IMR-90 (cell line): Measurements from ENCODE around the gene PLCG2. TPM values are rescaled to one million over a fixed set of nuclear protein-coding genes. Genes with fewer than 3 reads are reported as not detected.

Experiments used
- ATAC-seq: fragments of 200-7000 bp; cut with Tn5 transposase; 2 replicates; pipeline ENCODE4 v1.9.1; 2020; ENCODE audit warnings: low read depth, mild to moderate bottlenecking, moderate library complexity
- BruUV-seq: library from RNA; stranded (reverse); fragments of 400-500 nt; replicated peaks from 2 replicates; lab custom pipeline; 2021; lab: Mats Ljungman, UMichigan
- CTCF ChIA-PET: fragments of 300-600 bp; formaldehyde crosslinking; extraction: SDS; loops from one replicate; lab custom pipeline; 2021; ENCODE audit warnings: antibody characterized with exemption; lab: Yijun Ruan, JAX
- POLR2A ChIA-PET: fragments of 300-600 bp; sonication (Branson Sonifier 250); formaldehyde crosslinking; loops from one replicate; lab custom pipeline; 2022; ENCODE audit warnings: antibody characterized with exemption; ENCODE audit not compliant: unreplicated experiment; lab: Charles Lee
- DNase-seq: peaks from one replicate; pipeline ENCODE4 v3.0.0; 2013
- H2AFZ ChIP-seq: replicated peaks from 2 replicates; pipeline ENCODE3; 2013; ENCODE audit warnings: low read length, mild to moderate bottlenecking; ENCODE audit not compliant: poor library complexity
- H2AK5ac ChIP-seq: 2 replicates; pipeline ENCODE4 v1.6.1; 2013; ENCODE audit warnings: low read depth, low read length, inconsistent platforms
- H2AK9ac ChIP-seq: replicated peaks from 2 replicates; pipeline ENCODE3; 2013; ENCODE audit warnings: mild to moderate bottlenecking, low read depth, low read length, moderate library complexity; ENCODE audit not compliant: poor library complexity
- H2BK120ac ChIP-seq: 2 replicates; pipeline ENCODE4 v1.6.1; 2013; ENCODE audit warnings: low read depth, low read length, inconsistent platforms
- H2BK15ac ChIP-seq: 3 replicates; pipeline ENCODE4 v1.6.1; 2013; ENCODE audit warnings: low read depth, low read length, inconsistent platforms
- H2BK20ac ChIP-seq: 2 replicates; pipeline ENCODE4 v1.6.1; 2013; ENCODE audit warnings: low read depth, mild to moderate bottlenecking, inconsistent platforms, low read length, moderate library complexity
- H2BK5ac ChIP-seq: 2 replicates; pipeline ENCODE4 v1.6.1; 2013; ENCODE audit warnings: mild to moderate bottlenecking, low read depth, low read length, inconsistent platforms; ENCODE audit not compliant: poor library complexity, severe bottlenecking
- H3K14ac ChIP-seq: replicated peaks from 2 replicates; pipeline ENCODE4 v1.6.1; 2013; ENCODE audit warnings: low read depth, low read length, inconsistent platforms
- H3K18ac ChIP-seq: 2 replicates; pipeline ENCODE4 v1.6.1; 2013; ENCODE audit warnings: low read depth, low read length, control low read depth
- H3K23ac ChIP-seq: 2 replicates; pipeline ENCODE4 v1.6.1; 2013; ENCODE audit warnings: low read depth, low read length, inconsistent platforms
- H3K27ac ChIP-seq: 2 replicates; pipeline ENCODE4 v1.5.1; 2013; ENCODE audit warnings: mild to moderate bottlenecking, control low read depth, low read length; ENCODE audit not compliant: insufficient read depth
- H3K27me3 ChIP-seq: 2 replicates; pipeline ENCODE4 v1.6.1; 2013; ENCODE audit warnings: low read length; ENCODE audit not compliant: control insufficient read depth, insufficient read depth
- H3K36me3 ChIP-seq: 2 replicates; pipeline ENCODE4 v1.6.1; 2013; ENCODE audit warnings: low read length, mixed read lengths; ENCODE audit not compliant: control insufficient read depth, insufficient read depth
- H3K4ac ChIP-seq: 2 replicates; pipeline ENCODE4 v1.6.1; 2013; ENCODE audit warnings: low read depth, low read length, inconsistent platforms
- H3K4me1 ChIP-seq: 2 replicates; pipeline ENCODE4 v1.6.1; 2013; ENCODE audit warnings: low read length, mixed read lengths; ENCODE audit not compliant: control insufficient read depth, insufficient read depth
- H3K4me2 ChIP-seq: 2 replicates; pipeline ENCODE4 v1.6.1; 2013; ENCODE audit warnings: low read depth, mild to moderate bottlenecking, control low read depth, low read length, moderate library complexity
- H3K4me3 ChIP-seq: 2 replicates; pipeline ENCODE4 v1.5.1; 2013; ENCODE audit warnings: low read depth, mild to moderate bottlenecking, control low read depth, low read length, moderate library complexity; ENCODE audit not compliant: insufficient read depth
- H3K56ac ChIP-seq: 2 replicates; pipeline ENCODE4 v1.6.1; 2013; ENCODE audit warnings: low read length, inconsistent platforms; ENCODE audit not compliant: insufficient read depth; ENCODE audit errors: extremely low read depth
- H3K79me1 ChIP-seq, 2 experiments: 2 replicates each; pipeline ENCODE4 v1.6.1; 2013; ENCODE audit warnings: low read length in 2 of 2, inconsistent platforms in 1 of 2, low read depth in 1 of 2
- H3K9ac ChIP-seq: 2 replicates; pipeline ENCODE4 v1.6.1; 2013; ENCODE audit warnings: low read depth, low read length, control low read depth
- H3K9me1 ChIP-seq: 2 replicates; pipeline ENCODE4 v1.6.1; 2013; ENCODE audit warnings: low read length, inconsistent platforms; ENCODE audit not compliant: insufficient read depth
- H3K9me3 ChIP-seq: 2 replicates; pipeline ENCODE4 v1.6.1; 2013; ENCODE audit warnings: low read length; ENCODE audit not compliant: control insufficient read depth, insufficient read depth
- H4K20me1 ChIP-seq: 2 replicates; pipeline ENCODE4 v1.6.1; 2013; ENCODE audit warnings: low read length, inconsistent platforms; ENCODE audit not compliant: insufficient read depth
- H4K5ac ChIP-seq: 2 replicates; pipeline ENCODE4 v1.6.1; 2013; ENCODE audit warnings: mild to moderate bottlenecking, low read depth, low read length, control low read depth
- H4K8ac ChIP-seq, 2 experiments: 2 replicates each; pipeline ENCODE4 v1.6.1; 2013; ENCODE audit warnings: low read depth in 2 of 2, low read length in 2 of 2, control low read depth in 1 of 2, inconsistent platforms in 1 of 2
- H4K91ac ChIP-seq: 2 replicates; pipeline ENCODE4 v1.6.1; 2013; ENCODE audit warnings: low read depth, low read length, inconsistent platforms; ENCODE audit not compliant: insufficient read depth
- CEBPB ChIP-seq: IDR thresholded peaks from 2 replicates; pipeline ENCODE4 v1.6.1; 2012; ENCODE audit warnings: low read depth, low read length, improper control_type of control experiment
- CHD1 ChIP-seq: IDR thresholded peaks from 2 replicates; pipeline ENCODE4 v1.6.1; 2012; ENCODE audit warnings: low read depth, low read length, improper control_type of control experiment
- MXI1 ChIP-seq: IDR thresholded peaks from 2 replicates; pipeline ENCODE4 v1.6.1; 2012; ENCODE audit warnings: low read depth, mild to moderate bottlenecking, low read length, moderate library complexity, borderline replicate concordance
- POLR2A ChIP-seq: IDR thresholded peaks from 2 replicates; pipeline ENCODE4 v1.6.1; 2012; ENCODE audit warnings: mild to moderate bottlenecking, low read depth, low read length
- RCOR1 ChIP-seq: IDR thresholded peaks from 2 replicates; pipeline ENCODE4 v1.6.1; 2012; ENCODE audit warnings: mild to moderate bottlenecking, low read length, improper control_type of control experiment; ENCODE audit not compliant: insufficient replicate concordance
- WGBS, 2 experiments: methylation state at CpG; one replicate each; pipeline versions ENCODE4 v1.1.5 to v1.1.7; 2013; ENCODE audit warnings: missing lambda C conversion rate in 2 of 2; ENCODE audit not compliant: insufficient read length in 1 of 2; ENCODE audit errors: extremely low coverage in 2 of 2; 5-methylcytosine and 5-hydroxymethylcytosine counted together
- dilution Hi-C: fragments of 300-500 bp; cut with HindIII; formaldehyde crosslinking; loops from one replicate; pipeline ENCODE4 v1.14.3; 2018; ENCODE audit warnings: low sequenced_read_pairs; ENCODE audit not compliant: unreplicated experiment
- in situ Hi-C: fragments of 300-500 bp; cut with MboI; formaldehyde crosslinking; loops from 3 replicates; pipeline ENCODE4 v1.14.3; 2019; ENCODE audit warnings: low sequenced_read_pairs, inconsistent platforms, mixed read lengths
- intact Hi-C: fragments of 100-400 bp; cut with micrococcal nuclease; formaldehyde crosslinking; loops from 2 replicates; pipeline ENCODE4 v1.10.0; 2022
- polyA plus RNA-seq, 3 experiments: library from polyadenylated mRNA; depleted of rRNA; stranded (reverse); fragments of >200 nt; gene quantifications; 2 replicates each; pipeline ENCODE4 v1.2.3, GENCODE V29; 2012; ENCODE audit warnings: low replicate concordance in 1 of 3
- total RNA-seq: library from RNA; depleted of rRNA; stranded (reverse); fragments of >200 nt; gene quantifications from 2 replicates; pipeline ENCODE4 v1.2.3, GENCODE V29; 2012
- TF ChIP-seq, protein P1 (sequence below): conservative IDR thresholded peaks from 2 replicates; pipeline ENCODE4 v1.5.1; 2012; ENCODE audit warnings: mild to moderate bottlenecking, low read depth, low read length, improper control_type of control experiment
- TF ChIP-seq, protein P2 (sequence below): fragments of 150-350 bp; IDR thresholded peaks from 2 replicates; pipeline ENCODE4 v1.6.1; 2016; ENCODE audit warnings: low read depth, mild to moderate bottlenecking, low read length, moderate library complexity, borderline replicate concordance
- TF ChIP-seq, protein P3 (sequence below): fragments of 150-350 bp; IDR thresholded peaks from 2 replicates; pipeline ENCODE4 v1.6.1; 2017; ENCODE audit warnings: mild to moderate bottlenecking, antibody characterized with exemption, low read length, low read depth

PLCG2 gene
- total and polyA plus RNA-seq, 2 of the 4 experiments (the other 2 are of a cell fraction), result 0.14 to 0.18 TPM

- Histone ChIP-seq H3K4ac (no peak overlapping the region), H3K36me3 (no peaks in the 10 kb centered on the region), H3K4me3 (no peak overlapping the region), H3K9me3 (no peaks in the 10 kb centered on the region), H3K9ac (no peak overlapping the region), H2AFZ (peak overlapping the region; percentile 43), H2BK15ac (no peak overlapping the region), H4K20me1 (no peaks in the 10 kb centered on the region), H4K91ac (no peak overlapping the region), H3K9me1 (no peaks in the 10 kb centered on the region), H2AK9ac (peak overlapping the region; percentile 37), H2AK5ac (no peak overlapping the region), H3K18ac (no peak overlapping the region), H4K8ac (no peak overlapping the region), H3K56ac (no peak overlapping the region), H3K14ac (no peak overlapping the region), H3K79me1 (no peaks in the 10 kb centered on the region), H3K4me2 (no peak overlapping the region), H2BK5ac (no peak overlapping the region), H4K5ac (no peak overlapping the region), H3K27ac (no peak overlapping the region), H3K27me3 (peaks cover 3% of the 10 kb centered on the region), H2BK120ac (no peak overlapping the region), H3K23ac (no peak overlapping the region), H3K4me1 (no peaks in the 10 kb centered on the region), H2BK20ac (no peak overlapping the region)
- POLR2A ChIA-PET, result no interaction called here
- TF ChIP-seq, protein P1, sequence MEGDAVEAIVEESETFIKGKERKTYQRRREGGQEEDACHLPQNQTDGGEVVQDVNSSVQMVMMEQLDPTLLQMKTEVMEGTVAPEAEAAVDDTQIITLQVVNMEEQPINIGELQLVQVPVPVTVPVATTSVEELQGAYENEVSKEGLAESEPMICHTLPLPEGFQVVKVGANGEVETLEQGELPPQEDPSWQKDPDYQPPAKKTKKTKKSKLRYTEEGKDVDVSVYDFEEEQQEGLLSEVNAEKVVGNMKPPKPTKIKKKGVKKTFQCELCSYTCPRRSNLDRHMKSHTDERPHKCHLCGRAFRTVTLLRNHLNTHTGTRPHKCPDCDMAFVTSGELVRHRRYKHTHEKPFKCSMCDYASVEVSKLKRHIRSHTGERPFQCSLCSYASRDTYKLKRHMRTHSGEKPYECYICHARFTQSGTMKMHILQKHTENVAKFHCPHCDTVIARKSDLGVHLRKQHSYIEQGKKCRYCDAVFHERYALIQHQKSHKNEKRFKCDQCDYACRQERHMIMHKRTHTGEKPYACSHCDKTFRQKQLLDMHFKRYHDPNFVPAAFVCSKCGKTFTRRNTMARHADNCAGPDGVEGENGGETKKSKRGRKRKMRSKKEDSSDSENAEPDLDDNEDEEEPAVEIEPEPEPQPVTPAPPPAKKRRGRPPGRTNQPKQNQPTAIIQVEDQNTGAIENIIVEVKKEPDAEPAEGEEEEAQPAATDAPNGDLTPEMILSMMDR, result no peak
- TF ChIP-seq, protein P2, sequence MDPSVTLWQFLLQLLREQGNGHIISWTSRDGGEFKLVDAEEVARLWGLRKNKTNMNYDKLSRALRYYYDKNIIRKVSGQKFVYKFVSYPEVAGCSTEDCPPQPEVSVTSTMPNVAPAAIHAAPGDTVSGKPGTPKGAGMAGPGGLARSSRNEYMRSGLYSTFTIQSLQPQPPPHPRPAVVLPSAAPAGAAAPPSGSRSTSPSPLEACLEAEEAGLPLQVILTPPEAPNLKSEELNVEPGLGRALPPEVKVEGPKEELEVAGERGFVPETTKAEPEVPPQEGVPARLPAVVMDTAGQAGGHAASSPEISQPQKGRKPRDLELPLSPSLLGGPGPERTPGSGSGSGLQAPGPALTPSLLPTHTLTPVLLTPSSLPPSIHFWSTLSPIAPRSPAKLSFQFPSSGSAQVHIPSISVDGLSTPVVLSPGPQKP, result no peak
- no peak for TF ChIP-seq RCOR1
- TF ChIP-seq, protein P3, sequence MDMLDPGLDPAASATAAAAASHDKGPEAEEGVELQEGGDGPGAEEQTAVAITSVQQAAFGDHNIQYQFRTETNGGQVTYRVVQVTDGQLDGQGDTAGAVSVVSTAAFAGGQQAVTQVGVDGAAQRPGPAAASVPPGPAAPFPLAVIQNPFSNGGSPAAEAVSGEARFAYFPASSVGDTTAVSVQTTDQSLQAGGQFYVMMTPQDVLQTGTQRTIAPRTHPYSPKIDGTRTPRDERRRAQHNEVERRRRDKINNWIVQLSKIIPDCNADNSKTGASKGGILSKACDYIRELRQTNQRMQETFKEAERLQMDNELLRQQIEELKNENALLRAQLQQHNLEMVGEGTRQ, result no peak
- TF ChIP-seq MXI1, result no peak
- TF ChIP-seq POLR2A, result no peak
- TF ChIP-seq CEBPB, result no peak
- no peak for TF ChIP-seq CHD1
- DNase-seq (no peak), ATAC-seq (no peak)
- CTCF ChIA-PET, result interaction anchor here (0.5 to 1.5 kb wide), 2 partner anchors 15 to 547 kb away, joined by 4 to 6 read pairs; no protein-coding TSS in a partner anchor
- BruUV-seq, result no TSS peak
- WGBS, 2 experiments, result 90% methylated on average over 2 of the region's 7 CpGs; no CpG with 5 or more reads in 1 of the 2 experiments
- dilution Hi-C loops (no loop called here), in situ Hi-C loops (no loop called here), intact Hi-C loops (no loop called here)
Measured at GRCh38 chr16:81752876-81753227, 26.2 kb upstream of the PLCG2 start.
